Middle frontal gyrus (tissue), 1 donor: ENCODE measurements around the gene CACNA2D4.

Experiments used
- DNase-seq: peaks from one replicate; pipeline ENCODE4 v3.0.0-alpha.2; 2015; ENCODE audit warnings: low spot score; ENCODE audit errors: extremely low spot score

Gene CACNA2D4

DNA sequence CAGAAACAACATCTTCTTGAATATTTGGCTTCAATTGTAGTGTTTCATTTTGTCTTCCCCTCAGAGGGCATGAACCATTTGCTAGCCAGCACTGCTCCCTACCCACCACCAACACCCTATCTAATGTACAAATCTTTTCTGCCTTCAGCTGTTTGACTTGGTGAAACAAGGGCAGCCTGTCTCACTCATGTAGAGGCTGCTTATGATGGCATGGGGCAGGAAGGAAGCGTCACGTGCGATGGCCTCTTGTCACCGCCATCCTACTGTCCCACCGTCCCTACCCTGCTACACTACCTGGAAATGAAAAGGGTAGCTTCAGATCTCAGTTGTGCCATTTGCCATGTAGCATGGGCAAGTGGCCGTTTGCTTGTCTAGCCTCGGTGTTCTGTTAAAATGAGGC is 128.0 kb downstream of the CACNA2D4 start:
- no peak for DNase-seq

DNA sequence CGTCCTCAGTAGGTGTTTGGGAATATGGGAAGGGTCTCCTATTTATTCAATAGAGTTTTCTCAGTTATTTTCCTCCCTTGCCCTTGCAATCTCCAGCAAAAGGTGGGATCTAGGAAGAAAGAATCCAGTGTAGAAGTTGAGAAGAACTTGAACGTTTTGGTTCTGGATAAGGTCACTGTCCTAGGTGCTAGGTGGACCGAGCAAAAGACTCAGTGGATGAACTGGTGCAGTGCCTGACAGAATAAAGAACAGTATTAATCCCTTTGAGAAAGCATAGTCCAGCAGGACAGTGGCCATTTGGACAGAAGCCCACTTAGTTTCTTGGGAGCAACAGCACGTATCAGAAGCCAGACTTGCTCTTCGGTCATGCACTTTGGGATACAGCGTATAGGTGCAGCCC is 130.7 kb downstream of the CACNA2D4 start:
- DNase-seq = no peak

DNA sequence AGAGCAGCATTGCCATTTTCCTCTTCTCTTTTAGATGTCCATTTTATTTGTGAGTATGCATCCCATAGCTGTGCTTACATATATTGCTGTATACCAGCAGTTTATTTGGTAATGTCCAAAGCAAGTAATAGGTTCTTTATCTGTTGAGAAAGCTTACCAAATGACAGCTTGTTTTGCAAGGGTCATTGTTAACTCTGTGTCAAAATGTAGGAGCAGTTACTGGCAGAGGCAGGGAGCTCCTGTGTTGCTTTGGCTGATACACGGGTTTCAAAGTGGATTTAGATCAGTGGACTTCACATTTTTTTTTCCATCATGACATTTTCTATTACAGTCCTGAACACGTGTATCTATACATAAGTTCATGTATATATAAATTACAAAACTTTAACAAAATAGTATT is 136.2 kb downstream of the CACNA2D4 start:
- no peak for DNase-seq

DNA sequence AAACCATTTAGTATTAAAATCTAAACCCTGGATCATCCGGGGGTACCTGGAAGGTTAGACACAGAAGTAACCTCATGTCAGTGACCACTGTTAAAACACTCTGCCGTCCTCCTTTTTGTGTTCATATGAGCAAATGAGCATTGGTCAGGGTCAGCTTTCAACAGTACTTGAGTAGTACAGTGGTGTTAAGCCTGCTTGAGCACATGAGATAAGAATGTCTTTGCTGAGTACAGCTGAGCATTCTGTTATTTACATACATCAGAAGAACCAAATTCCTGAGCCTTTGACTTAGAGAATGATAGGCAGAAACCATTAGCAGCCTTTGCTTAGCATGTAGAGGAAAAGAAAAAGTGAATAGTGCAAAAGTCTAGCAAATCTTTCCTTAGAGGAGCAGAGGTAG is 136.7 kb downstream of the CACNA2D4 start:
- no peak for DNase-seq

DNA sequence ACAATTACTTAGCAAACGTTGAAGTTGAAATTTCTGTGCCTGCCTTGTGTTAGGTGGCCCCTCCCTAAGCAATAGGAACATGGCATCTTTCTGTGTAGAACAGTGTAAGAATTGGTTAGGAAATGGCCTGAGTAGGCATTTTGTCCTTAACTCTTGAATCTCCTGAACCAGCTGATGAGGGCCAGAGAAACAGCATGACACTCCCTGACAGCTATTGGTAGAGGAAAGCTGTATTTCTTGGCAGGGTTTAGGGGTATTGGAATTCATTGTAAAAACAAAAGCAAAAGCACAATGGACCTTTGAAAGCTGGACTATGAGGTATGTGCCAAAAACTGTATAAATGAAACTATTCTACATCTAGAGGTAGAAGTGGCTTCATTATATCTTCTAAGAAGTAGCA is 138.7 kb downstream of the CACNA2D4 start:
- DNase-seq = peak; percentile 50

DNA sequence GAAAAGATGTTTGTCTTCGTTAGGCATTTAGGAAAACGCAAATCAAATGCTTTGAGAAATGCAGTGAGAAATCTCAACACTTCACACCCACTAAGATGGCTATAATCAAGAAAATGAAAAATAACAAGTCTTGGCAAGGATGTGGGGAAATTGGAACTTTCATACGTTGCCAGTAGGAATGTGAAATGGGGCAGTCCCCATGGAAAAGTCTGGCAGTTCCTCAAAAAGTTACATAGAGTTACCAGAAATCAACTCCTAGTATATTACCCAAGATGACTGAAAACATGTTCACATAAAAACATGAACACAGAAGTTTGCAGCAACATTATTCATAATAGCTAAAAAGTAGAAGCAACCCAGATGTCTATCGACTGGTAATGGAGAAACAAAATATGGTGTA is 139.5 kb downstream of the CACNA2D4 start:
- no peak for DNase-seq

DNA sequence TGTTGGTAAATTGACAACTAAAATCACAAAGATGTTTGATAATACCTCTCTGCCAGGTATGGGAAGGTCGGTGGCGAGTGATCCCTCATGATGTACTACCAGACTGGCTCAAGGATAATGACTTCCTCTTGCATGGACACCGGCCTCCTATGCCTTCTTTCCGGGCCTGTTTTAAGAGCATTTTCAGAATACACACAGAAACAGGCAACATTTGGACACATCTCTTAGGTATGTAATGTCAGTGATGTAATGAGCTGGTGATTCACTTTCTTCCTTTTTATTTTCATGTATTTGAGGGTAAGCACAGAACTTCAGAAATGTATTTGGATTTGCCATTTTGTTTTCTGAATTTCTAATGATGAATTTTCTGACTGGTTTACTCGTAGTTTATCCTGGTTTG is 140.7 kb downstream of the CACNA2D4 start:
- DNase-seq = no peak

DNA sequence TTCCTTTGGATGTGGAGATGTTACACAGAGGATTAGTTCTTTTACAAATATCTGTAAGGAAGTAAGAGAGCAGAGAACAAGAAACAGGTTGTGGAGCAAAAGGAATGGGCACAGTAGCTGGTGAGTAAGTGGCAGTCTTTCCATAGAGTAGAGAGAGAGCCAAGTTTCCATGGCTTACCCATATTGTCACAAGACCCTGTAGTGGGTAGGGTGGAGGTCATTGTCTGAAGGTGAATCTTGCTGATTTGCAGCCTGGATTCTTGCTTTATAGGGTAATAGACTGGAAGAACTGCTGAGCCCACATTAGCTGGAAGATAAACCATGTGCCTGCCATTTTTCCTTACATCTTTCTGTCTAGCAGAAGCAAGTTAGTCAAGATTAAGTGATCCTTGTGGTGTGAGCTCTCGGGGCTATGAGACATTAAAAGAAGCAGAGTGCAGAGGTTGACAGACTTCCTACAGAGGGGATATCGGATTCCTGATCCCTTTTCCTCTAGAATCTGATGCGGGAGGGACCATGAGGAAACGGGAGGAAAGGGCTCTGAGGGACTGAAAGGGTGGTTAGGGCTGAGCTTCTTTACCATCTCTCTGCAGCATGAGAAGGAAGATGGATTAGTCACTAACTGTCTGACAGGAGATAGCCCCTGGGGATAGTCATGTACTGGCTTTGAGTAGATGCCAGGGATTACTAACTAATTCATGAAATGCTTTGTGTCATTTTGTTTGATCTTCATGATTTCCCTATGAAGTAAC is 142.1 kb downstream of the CACNA2D4 start:
- no peak for DNase-seq

DNA sequence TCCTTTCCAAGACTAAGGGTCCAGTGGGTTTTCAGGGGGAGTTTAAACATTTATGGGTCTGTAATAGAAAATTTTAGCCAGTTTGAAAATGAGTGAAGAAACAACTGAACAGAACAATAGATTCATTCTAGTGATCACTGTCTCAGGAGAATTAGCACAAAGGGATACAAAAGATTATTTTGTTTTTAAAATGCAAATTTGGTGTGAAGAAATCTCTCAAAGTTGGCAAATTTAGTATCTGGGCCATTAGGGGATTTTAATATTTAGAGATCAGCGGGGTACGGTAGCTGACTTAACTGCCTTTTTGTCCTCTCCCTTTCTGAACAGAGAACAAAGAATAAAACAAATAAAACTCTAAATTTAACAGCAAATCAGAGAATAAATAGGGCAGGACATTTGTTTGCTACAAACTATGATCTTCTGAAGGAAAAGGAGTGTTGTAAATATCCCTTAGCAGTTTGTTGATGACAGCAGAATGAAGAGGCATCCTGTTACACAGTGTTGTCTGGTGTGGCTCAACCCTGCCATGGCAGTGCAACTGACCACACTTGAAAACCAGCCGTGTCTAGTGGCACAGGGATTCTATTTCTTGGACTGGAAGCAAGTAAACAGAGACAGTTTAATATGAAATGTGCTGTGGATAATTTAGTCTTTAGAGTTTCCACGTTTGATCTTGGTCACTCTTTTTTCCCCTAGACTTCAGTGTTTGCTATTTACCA is 144.4 kb downstream of the CACNA2D4 start:
- no peak for DNase-seq

DNA sequence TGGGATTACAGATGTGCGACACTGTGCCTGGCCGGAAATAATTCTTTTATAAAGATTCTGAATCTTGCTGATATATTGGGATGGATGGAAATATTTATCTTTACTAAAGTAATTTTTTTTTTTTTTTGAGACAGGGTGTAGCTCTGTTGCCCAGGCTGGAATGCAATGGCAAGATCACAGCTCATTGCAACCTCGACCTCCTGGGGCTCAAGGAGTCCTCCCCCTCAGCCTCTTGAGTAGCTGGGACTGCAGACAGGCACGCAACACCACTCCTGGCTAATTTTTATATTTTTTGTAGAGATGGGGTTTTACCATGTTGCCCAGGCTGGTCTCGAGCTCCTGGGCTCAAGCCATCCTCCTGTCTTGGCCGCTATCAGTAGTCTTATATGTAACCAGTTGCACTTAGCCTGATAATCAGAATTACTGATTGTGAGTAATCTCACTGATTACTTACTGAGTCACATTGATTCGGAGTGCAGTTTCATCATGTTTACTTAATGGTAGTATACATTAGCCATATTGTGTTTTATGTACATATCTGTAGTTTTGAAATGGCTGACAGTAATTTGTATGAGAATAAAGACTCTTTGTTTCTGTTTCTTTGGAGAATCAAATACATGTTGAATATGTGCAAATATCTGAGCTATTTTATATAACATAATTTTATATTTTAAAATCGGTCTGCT is 148.5 kb downstream of the CACNA2D4 start:
- DNase-seq = no peak

DNA sequence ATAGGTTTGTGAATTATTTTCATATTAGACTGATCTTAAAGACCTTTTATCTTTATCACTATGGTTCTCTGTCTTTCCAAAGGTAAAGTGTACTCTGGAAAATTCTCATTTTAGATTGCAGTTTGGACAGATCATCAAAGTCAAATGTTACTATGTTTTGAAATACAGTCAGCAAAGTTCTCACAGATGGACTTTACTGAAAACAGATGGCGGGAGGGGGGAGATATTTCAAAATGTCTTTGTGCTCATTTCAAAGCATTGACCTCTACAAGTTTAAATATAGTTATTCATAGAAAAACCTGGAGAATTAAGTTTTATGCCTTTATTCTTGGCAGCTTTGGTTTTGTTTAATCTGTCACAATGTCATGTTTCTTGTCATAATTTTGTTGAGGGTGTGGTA is 149.8 kb downstream of the CACNA2D4 start:
- no peak for DNase-seq

DNA sequence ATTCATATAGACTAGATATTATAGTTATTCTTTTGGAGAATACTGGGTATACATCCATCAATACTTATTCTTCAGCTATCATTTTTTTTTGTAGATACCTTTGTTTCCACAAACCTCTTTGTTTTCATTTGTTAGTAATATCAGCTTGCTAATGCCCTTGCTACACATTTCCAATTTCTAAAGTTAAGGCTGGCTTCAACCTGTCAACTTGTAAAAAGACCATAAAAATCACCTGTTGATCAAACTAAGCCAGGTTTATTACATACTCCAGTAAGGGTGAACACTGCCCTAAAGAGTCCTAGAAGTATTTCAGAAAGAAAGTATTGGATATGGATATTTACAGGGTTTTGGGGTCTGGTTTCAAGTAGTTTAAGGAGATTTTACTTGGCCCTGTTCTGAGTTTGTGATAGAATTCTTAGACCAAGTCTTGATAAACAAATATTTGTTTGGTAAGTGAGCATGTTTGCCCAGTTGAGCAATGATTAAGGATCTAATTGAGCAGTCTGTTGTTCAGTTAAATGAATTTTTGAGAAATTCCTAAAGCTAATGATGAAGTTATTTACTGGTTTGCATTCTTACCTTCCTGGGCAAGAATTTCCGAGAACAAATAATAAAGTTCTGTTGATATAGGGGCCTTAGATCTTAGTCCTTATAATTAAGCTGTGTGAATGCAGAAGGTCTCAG is 150.9 kb downstream of the CACNA2D4 start:
- DNase-seq = no peak

DNA sequence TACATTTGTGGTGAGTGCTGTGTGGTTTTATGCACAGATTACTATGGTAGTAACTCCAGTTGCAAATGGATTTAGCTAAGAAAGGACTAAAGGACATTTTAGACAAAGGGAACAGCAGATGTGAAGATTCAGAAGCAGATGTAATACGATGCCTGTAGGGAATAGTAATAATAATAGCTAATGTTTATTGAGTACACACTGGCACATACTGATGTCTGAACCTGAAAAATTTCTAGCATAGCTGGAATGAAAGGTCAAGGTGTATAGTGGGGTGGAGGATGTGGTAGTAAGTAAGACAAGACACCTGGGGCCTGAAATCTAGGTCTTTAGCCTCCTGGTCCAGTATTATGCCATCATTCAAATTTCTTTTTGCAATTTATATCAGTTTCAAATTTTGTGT is 152.3 kb downstream of the CACNA2D4 start:
- DNase-seq = no peak

DNA sequence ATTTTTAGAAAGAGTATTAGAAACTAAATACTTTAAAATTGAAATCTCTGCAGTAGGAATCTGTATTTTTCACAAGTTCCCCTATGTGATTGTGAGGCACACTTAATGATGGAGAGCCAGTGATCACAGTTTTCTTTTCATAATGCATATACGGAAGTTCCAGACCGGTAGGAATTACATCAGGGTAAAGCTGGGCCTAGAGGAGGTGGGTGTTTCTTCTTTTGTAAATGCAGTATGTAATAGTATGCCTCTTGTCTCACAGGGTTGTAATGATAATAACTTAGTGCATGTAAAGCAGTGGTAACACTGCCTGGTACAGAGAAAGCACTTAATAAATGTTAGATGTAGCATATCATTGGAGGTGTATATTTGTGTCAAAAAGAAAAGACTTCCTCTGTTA is 155.3 kb downstream of the CACNA2D4 start:
- DNase-seq = no peak

DNA sequence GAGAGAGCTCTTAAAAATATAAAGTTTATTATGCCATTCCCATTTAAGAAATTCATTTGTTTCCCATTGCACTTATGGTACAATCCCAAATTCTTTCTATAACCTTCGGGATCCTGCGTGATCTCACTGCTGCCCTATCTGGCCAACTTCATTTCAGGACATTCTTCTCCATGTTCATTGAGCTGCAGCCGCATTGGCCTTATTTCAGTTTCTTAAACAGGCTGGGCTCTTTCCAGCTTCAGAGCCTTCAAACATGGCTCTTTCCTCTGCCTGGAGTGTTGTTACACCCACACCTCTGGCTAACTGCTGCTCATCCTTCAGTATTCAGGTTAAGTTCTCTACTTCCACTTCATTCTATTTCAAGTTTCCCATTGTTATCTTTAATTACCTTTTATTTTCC is 156.6 kb downstream of the CACNA2D4 start:
- DNase-seq = no peak

DNA sequence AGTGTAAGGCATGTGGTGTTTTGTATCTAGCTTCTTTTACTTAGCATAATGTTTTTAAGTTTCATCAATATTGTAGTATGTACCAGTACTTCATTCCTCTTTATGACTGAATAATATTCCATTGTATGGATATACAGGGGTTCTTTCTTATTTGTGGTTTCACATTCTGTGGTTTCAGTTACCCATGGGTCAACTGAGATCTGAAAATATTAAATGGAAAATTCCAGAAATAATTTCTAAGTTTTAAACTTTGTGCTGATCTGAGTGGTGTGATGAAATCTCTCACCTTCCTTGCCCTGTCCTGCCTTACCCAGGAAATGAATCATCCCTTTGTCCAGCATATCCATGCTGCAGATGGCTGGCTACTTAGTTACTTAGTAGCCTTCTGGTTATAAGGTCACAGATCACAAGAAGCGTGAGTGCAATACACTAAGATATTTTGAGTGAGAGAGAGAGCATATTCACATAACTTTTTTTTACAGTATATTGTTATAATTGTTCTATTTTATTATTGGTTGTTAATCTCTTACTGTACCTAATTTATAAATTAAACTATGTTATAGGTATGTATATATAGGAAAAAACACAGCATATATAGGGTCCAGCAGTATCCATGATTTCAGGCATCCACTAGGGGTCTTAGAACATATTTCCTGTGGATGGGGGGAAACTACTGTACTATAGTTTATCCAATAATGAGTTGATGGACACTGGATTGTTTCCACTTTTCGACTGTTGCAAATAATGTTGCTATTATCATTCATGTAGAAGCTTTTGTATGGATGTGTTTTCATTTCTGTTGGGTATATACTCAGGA is 157.7 kb downstream of the CACNA2D4 start:
- no peak for DNase-seq

DNA sequence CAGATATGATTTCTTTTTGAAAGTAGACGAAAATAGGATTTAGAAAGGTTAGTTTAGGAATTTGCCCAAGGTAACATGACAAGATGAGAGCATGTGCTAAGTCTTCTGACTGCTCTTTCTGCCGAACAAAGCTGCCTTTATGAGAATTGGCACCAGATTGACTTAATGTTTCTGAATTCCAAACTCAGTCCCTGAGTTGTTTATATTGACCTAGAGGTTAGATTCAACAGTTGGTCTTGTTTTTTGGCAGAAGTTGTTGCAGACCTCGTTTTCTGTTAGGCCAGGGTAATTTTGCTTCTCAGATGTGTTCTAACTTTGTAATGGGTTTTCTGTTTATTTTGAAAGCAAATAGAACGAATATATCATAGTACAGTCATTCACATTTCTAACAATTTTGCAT is 159.6 kb downstream of the CACNA2D4 start:
- no peak for DNase-seq

DNA sequence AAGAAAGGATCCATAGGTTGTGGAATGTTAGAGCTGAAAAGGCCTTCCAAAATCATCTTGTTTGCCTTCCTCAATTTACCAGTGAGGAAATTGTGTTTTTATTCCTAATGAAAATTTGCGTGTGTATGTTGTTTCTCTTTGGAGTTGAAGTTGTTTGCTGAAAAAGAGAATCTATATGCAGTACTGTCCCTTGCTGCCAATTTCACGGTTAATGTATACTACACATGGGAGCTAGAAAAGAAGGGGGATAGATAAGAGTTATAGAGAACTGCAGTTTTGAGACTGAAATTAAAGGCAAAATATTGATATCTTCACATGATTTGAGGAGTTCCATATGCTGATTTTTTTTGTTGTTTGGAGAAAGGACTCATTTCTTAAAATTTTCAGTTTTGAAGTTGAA is 160.1 kb downstream of the CACNA2D4 start:
- no peak for DNase-seq

DNA sequence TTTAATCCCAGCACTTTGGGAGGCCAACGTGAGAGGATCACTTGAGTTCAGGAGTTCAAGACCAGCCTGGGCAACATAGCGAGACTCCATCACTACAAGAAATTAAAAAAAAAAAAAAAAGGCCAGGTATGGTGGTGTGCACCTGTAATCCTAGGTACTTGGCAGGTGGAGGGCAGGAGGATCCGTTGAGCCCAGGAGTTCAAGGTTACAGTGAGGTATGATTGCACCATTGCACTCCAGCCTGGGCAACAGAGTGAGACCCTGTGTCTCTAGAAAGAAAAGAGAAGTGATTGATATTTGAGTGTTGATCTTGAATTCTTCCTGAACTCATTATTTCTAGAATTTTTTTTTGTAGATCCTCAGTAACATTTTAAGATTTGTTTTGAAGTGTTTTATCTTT is 168.2 kb downstream of the CACNA2D4 start:
- no peak for DNase-seq

DNA sequence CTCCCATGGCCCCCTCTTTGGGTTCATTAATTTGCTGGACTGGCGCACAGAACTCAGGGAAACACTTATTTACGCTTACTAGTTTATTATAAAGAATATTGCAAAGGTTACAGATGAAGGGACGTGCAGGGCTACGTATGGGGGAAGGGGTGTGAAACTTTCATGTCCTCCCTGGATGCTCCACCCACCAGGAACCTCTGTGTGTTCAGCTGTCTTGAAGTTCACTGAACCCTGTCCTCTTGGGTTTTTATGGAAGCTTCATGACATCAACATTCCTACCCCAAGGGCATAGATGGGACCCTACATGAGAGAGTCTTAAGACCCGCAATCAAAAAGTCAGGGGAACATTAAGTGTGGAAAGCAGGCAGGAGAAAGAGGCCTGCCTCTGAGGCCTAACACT is 169.4 kb downstream of the CACNA2D4 start:
- DNase-seq = no peak

DNA sequence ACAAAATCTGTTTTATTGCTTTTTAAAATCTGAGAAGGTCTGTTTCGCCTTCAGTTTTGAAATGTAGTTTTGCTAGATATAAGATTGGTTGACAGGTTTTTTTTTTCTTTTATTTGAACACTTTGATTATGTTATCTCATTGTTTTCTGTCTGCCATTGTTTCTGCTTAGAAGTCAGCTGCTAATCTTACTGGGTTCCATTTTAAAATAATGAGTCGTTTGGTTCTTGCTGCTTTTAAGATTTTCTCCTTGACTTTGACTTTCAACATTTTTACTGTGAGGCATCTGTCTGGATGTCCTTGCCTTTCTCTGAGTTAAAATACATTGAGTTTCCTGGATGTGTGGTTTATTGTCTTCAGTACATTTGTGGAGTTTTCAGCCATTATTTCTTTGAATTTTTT is 170.8 kb downstream of the CACNA2D4 start:
- DNase-seq = no peak
